ENCODE data around the gene SLC39A10.

Gene SLC39A10, protein sequence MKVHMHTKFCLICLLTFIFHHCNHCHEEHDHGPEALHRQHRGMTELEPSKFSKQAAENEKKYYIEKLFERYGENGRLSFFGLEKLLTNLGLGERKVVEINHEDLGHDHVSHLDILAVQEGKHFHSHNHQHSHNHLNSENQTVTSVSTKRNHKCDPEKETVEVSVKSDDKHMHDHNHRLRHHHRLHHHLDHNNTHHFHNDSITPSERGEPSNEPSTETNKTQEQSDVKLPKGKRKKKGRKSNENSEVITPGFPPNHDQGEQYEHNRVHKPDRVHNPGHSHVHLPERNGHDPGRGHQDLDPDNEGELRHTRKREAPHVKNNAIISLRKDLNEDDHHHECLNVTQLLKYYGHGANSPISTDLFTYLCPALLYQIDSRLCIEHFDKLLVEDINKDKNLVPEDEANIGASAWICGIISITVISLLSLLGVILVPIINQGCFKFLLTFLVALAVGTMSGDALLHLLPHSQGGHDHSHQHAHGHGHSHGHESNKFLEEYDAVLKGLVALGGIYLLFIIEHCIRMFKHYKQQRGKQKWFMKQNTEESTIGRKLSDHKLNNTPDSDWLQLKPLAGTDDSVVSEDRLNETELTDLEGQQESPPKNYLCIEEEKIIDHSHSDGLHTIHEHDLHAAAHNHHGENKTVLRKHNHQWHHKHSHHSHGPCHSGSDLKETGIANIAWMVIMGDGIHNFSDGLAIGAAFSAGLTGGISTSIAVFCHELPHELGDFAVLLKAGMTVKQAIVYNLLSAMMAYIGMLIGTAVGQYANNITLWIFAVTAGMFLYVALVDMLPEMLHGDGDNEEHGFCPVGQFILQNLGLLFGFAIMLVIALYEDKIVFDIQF

DNA sequence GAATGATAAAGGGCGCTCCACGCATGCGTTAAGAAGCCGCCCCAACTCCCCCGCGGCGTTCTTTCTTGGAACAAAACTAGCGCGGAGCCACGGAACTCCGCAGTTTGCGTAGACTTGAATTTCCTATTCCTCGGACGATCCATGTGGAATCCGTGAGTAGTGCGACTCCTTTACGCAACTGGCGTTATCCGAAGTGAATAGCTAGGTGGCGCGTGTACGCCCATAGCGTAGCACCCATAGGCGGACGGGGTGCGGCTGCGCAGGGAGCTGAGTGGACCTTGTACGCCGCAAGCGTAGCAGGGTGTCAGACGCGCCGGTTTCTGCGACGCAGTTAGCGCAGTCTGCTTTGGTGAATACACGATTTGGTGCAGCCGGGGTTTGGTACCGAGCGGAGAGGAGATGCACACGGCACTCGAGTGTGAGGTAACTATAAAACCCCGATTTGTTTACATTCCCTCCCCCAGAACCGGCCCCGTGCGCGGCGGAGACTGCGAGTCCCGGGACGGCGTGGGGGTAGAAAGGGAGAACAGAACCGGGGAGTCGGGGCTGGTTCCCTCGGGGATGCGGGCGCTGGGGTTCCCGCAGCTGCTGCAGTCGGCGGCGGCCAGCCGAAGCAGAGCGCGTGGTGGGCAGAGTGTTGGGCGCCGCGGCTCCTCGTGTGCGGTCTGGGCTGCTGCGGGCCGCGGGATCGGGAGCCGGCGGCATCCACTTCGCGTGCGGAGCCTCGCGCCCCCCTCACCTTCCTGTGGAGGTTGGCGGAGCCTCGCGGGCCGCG is at the start of gene SLC39A10:
SLC39A10 (plus strand) TSS at position 368 of the 775 bp plus-strand sequence. CDS start 22,817 bp downstream, outside the sequence.
- peak; percentile 94 for DNase-seq (ENCODE audit: extremely low read depth, low read depth)
- TF ChIP-seq, protein P1, sequence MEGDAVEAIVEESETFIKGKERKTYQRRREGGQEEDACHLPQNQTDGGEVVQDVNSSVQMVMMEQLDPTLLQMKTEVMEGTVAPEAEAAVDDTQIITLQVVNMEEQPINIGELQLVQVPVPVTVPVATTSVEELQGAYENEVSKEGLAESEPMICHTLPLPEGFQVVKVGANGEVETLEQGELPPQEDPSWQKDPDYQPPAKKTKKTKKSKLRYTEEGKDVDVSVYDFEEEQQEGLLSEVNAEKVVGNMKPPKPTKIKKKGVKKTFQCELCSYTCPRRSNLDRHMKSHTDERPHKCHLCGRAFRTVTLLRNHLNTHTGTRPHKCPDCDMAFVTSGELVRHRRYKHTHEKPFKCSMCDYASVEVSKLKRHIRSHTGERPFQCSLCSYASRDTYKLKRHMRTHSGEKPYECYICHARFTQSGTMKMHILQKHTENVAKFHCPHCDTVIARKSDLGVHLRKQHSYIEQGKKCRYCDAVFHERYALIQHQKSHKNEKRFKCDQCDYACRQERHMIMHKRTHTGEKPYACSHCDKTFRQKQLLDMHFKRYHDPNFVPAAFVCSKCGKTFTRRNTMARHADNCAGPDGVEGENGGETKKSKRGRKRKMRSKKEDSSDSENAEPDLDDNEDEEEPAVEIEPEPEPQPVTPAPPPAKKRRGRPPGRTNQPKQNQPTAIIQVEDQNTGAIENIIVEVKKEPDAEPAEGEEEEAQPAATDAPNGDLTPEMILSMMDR (IDR thresholded peaks at IDR 0.05; ENCODE audit: low read depth, low read length), result no peak; the same call in none of the 2 replicates

DNA sequence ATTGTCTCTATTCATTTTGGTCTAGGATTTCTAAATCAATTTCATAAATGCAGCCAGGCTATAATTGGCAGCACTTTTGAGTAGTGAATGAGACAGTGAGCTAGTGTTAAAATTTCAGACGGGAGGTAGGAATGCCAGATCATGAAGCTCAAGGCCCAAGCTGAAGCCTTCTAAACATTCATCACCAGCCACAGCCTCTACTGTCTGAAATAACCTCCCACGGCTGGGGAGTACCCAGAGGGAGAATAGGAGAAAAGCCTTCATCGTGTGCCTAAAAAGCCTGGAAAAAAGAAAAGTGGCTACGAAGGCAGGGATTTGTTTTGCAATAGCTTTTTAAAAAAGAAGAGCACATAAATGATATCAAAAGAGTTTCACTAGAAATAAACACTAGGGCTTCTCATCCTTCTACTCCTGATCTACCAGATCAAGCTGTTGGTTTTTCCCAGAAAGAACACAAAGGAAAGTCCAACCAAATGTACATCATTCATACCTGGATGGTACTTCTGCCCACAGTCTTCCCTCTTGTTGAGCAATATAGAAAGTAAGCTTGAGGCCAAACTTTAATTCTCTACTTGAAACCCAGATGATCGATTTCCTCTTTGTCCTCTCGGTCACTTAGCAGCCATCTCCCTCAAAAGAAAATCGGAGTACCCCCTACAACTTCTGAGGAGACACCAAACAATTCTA is 48.1 kb upstream of the SLC39A10 start:
- TF ChIP-seq, protein P1 (IDR thresholded peaks at IDR 0.05; ENCODE audit: low read depth, low read length), result no peak
- DNase-seq (ENCODE audit: extremely low read depth, low read depth), result no peak

DNA sequence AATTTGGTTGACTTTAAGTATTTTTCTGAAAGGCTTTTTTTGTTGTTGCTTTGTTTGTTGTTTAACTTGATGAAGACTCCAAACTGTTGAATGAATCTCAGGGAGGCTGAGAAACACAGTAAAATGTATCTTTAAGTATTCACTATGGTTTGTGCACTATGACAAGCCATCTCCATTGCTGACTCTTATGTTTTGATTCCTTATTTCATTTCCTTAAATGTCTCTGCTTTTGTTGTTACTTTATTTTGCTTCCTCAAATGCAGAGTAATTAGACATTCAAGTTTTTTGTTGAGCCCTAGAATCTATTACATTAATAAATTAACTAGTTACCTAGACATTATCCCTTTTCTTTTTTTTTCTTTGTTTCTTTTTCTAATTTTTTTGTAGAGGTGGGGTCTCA is 46.3 kb upstream of the SLC39A10 start:
- TF ChIP-seq, protein P1 (IDR thresholded peaks at IDR 0.05; ENCODE audit: low read depth, low read length), result no peak
- no peak for DNase-seq (ENCODE audit: extremely low read depth, low read depth)

DNA sequence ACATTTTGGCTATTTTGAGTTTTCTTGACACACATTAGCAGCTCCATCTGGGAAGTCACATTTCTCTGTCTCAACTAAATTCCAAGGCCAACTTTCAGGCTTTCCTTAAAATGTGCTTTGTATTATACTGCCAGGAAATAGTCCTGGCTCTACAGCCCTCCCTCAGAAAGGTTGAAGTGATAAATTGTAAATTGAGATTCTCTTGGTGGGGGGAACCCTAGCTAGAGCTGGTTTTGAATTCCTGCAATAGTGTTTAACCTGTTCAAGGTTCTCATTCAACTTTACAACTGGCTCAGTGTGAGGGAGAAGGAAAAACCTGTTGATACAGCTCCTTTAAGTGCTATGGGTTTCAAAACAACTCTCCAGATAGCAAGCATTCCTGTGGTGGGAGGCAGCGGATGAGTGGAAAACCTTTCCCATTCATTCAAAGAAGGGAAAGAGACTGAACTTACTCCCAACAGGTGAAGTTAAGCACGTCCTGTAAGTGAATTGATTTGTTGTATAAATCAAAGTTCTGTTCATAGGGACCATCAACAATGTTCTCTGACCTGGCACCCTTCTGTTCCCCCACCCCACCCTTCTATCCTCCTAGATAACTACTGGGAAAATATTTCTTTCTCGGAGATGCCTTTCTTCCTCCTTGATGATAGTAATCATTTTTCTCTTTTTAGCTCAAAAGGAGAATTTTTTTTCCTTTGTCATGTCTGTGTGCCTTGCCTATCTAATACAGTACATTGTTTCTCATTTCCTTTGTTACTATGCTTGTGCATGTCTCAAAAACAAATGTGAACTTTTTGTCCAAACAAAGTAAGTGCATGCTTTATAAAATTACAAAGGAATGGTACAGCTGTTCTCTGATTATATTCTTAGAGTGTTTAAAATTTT is 44.2 kb upstream of the SLC39A10 start:
- TF ChIP-seq, protein P1 (IDR thresholded peaks at IDR 0.05; ENCODE audit: low read depth, low read length), result no peak
- no peak for DNase-seq (ENCODE audit: extremely low read depth, low read depth)

DNA sequence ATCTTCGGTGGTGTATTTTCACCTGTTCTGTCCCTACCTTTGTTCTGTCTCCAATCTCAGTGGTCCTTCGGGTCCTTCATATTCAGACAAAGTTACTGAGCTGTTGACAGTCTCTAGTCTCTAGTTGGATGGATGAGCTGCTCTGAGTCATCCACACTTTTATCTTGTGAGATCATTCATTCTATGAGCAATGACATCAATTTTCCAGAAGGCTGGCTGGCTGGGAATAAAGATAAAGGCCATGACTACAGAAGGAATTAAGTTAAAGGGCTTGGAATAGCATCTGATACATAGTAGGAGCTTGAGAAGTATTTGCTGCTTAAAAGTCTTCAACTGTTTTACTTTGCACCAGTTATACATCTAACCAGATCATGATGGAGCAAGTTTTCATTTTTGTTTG is 43.1 kb upstream of the SLC39A10 start:
- DNase-seq (ENCODE audit: extremely low read depth, low read depth), result peak; percentile 15
- TF ChIP-seq, protein P1 (IDR thresholded peaks at IDR 0.05; ENCODE audit: low read depth, low read length), result no peak

DNA sequence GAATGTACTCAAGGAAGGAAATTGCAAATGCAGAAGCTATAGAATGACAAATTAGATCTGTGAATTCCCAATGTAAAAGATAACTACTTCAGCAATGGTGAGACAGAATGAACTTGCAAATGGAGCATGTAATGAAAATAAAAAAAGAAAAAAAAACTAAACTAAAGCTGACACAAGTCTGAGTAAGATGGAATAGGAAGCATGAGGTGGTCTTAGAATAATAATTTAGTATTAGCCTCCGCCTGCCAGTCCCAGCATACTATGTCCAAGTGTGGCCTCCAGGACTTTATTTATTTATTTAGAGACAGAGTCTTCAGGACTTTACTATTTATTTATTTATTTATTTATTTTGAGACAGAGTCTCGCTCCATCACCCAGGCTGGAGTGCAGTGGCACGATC is 37.4 kb upstream of the SLC39A10 start:
- TF ChIP-seq, protein P1 (IDR thresholded peaks at IDR 0.05; ENCODE audit: low read depth, low read length), result no peak
- no peak for DNase-seq (ENCODE audit: extremely low read depth, low read depth)
